HEK293 (cell line): Measurements from ENCODE around the gene DDAH1.

Experiments used
- EGR2 ChIP-seq: fragments of 450-650 bp; formaldehyde crosslinking; IDR thresholded peaks from 2 replicates; pipeline ENCODE4 v1.5.1; 2016; ENCODE audit warnings: low read depth, missing biosample characterization, missing genetic modification characterization
- KLF16 ChIP-seq: fragments of 450-650 bp; formaldehyde crosslinking; IDR thresholded peaks from 2 replicates; pipeline ENCODE4 v1.5.1; 2017; ENCODE audit warnings: missing biosample characterization, missing genetic modification characterization
- SALL2 ChIP-seq: fragments of 450-650 bp; formaldehyde crosslinking; IDR thresholded peaks from 2 replicates; pipeline ENCODE4 v1.5.0; 2017; ENCODE audit warnings: missing biosample characterization, mild to moderate bottlenecking, missing genetic modification characterization, borderline replicate concordance
- YY1 ChIP-seq: fragments of 450-650 bp; formaldehyde crosslinking; IDR thresholded peaks from 2 replicates; pipeline ENCODE4 v1.5.1; 2018; ENCODE audit warnings: missing biosample characterization, missing genetic modification characterization
- ZNF311 ChIP-seq: fragments of 450-650 bp; formaldehyde crosslinking; IDR thresholded peaks from 2 replicates; pipeline ENCODE4 v1.5.1; 2017; ENCODE audit warnings: missing biosample characterization, missing genetic modification characterization, borderline replicate concordance
- ZNF449 ChIP-seq: fragments of 450-650 bp; formaldehyde crosslinking; IDR thresholded peaks from 2 replicates; pipeline ENCODE4 v1.5.1; 2017; ENCODE audit warnings: missing biosample characterization, mild to moderate bottlenecking, missing genetic modification characterization, moderate library complexity
- TF ChIP-seq, protein P1 (sequence below): fragments of 450-650 bp; formaldehyde crosslinking; IDR thresholded peaks from 2 replicates; pipeline ENCODE4 v1.5.1; 2016; ENCODE audit warnings: missing biosample characterization, missing genetic modification characterization
- TF ChIP-seq, protein P2 (sequence below): fragments of 450-650 bp; IDR thresholded peaks from 2 replicates; pipeline ENCODE4 v1.5.1; 2018; ENCODE audit warnings: missing biosample characterization, mild to moderate bottlenecking, missing genetic modification characterization

DNA sequence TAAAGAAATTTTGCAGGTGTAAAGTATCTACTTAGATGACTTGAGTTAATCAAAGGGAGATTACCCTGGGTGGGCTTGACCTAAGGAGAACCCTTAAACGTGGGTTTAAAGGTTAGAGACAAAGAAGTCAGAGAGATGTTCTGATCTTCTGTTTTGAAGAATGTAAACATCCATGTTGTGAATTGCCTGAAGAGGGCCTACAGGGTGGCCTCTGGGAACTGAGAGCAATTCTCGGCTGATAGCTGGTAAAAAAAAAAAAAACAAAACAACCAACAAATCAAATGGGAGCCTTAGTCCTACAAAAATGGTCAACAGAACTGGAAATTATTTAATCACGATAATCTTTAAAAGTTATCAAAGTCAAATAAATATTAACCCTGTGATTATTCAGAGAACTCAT is 99.1 kb downstream of the DDAH1 start:
- TF ChIP-seq, protein P1, sequence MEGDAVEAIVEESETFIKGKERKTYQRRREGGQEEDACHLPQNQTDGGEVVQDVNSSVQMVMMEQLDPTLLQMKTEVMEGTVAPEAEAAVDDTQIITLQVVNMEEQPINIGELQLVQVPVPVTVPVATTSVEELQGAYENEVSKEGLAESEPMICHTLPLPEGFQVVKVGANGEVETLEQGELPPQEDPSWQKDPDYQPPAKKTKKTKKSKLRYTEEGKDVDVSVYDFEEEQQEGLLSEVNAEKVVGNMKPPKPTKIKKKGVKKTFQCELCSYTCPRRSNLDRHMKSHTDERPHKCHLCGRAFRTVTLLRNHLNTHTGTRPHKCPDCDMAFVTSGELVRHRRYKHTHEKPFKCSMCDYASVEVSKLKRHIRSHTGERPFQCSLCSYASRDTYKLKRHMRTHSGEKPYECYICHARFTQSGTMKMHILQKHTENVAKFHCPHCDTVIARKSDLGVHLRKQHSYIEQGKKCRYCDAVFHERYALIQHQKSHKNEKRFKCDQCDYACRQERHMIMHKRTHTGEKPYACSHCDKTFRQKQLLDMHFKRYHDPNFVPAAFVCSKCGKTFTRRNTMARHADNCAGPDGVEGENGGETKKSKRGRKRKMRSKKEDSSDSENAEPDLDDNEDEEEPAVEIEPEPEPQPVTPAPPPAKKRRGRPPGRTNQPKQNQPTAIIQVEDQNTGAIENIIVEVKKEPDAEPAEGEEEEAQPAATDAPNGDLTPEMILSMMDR = no peak
- no peak for TF ChIP-seq ZNF449
- TF ChIP-seq KLF16 (tag by site-specific recombination) = no peak
- TF ChIP-seq SALL2 (tag by site-specific recombination) = no peak
- TF ChIP-seq YY1 (tag by site-specific recombination) = no peak
- no peak for TF ChIP-seq ZNF311 (tag by site-specific recombination)
- TF ChIP-seq, protein P2, sequence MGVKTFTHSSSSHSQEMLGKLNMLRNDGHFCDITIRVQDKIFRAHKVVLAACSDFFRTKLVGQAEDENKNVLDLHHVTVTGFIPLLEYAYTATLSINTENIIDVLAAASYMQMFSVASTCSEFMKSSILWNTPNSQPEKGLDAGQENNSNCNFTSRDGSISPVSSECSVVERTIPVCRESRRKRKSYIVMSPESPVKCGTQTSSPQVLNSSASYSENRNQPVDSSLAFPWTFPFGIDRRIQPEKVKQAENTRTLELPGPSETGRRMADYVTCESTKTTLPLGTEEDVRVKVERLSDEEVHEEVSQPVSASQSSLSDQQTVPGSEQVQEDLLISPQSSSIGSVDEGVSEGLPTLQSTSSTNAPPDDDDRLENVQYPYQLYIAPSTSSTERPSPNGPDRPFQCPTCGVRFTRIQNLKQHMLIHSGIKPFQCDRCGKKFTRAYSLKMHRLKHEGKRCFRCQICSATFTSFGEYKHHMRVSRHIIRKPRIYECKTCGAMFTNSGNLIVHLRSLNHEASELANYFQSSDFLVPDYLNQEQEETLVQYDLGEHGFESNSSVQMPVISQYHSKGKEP (tag by site-specific recombination) = no peak
- TF ChIP-seq EGR2 (tag by site-specific recombination) = no peak
